Activated CD4-positive, alpha-beta T cell treated with anti-CD3 and anti-CD28 coated beads, Interleukin-2, amount 50 U/mL, for 24 hours (primary cell): ENCODE results near the gene CDK5R1.

Experiments
- DNase-seq, 2 donors: peaks; one replicate each; pipeline ENCODE4 v3.0.0-alpha.2; 2020; ENCODE audit warnings: low read depth in 1 of 2, low spot score in 1 of 2

CDK5R1 gene

GRCh38 chr17:32492264-32492589 is 5.4 kb downstream of the CDK5R1 start:
- DNase-seq = no peak

- DNase-seq = no peak
Measured at GRCh38 chr17:32492648-32493289, 6.0 kb downstream of the CDK5R1 start.

GRCh38 chr17:32493571-32493970 is 6.8 kb downstream of the CDK5R1 start:
- no peak for DNase-seq

DNA sequence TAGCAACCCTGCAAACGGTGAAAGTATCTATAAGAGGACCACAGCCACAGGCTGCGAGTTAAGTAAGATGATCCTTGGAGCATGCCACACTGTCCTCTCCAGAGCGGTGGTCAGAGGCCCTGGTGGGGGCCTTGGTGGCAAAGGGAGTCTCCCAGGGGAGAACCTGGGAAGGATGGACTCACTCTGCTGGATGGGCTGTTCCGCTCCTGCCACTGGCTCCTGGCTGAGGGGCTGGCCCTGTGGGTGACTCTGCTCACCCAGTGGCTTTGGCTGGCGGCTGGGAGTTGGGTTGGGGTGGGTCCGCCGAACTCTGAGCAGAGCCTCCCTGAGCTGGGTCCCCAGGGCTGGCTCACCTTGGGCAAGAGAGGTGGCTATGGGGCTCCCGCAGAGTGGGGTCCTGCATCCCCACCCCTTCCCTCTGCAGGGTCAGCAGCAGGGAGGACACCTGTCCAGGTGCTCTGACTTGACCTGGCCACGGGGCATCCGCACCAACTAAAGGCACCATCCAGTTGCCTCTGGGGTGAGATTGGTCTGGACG is 7.3 kb downstream of the CDK5R1 start:
- no peak for DNase-seq

DNA sequence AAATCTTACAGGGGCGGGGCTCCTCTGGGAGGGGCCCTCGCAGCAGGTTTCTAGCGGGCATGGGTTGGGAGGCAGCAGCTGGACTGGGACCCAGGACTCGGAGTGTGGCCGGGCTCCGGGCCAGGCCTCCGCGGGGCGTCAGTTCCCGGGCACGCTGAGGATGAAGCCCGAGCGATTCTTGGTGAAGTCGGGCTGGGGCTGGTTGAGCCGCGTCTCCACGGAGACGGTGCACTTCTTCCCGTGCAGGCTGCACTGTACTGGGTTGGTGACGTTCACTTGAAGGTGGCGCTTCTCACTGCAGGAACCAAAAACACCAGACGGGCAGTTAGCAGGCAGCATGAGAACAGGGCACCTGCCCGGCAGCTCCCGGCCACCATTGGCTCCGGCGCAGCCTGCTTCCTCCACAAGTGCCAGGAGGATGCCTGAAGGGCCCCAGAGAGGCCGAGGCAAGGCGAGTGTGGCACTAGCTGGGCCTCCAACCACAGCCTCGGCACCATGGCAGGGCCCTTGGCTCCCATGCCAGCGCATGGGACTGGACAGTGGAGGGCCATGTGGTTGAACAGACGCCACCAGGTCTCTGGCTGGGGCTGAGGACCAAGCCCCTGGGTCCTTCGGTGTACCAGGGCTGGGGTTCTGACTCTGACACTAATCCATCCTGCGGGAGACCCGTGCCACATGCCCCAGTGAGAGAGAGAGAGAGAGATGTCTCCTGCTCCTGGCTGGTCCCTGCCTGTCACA is 8.0 kb downstream of the CDK5R1 start:
- no peak for DNase-seq

DNA sequence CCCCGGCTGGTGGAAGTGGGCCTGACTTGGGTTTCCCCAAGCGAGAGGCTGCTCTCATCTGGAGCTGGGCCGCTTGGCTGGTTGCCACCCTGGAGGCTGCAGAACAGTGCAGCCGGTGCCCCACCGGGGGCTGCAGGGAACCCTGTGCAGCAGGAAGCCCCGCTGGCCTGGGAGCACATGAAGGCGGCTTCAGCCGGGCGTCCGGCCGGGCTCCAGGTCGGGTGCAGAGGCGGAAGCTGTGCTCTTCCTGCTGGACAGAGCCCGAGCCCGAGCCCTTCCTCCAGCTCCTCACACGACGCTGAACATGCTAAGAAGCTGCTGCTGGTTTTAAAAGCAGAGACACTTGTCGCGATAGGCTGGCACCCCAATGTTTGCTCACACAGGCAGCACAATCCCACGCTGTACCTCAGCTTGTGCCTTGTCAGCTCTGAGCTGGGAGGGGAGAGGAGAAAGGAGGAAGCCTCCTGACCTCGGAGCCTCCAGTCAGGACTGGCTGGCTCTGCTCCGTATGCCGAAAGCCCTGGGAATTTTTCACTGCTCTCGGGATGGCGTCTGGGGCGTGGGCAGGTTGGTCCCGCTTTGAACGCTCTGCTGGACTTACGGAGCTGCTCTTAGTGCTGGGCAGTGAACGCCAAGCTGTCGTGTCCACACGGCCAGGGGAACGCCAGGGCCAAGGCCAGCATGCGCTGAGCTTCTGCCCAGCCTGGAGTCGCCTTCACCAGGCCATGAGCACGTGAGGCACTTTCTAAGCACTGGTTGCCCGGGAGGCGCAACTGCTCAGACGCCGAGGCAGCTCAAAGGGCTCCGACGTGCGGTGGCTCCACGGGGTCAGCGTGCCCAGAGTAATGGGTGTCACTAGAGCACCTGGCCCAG is 8.8 kb downstream of the CDK5R1 start:
- DNase-seq = no peak

GRCh38 chr17:32496395-32497073 is 9.7 kb downstream of the CDK5R1 start:
- DNase-seq = no peak

GRCh38 chr17:32497431-32498205 is 10.8 kb downstream of the CDK5R1 start:
- DNase-seq = no peak

GRCh38 chr17:32498391-32498790 is 11.6 kb downstream of the CDK5R1 start:
- DNase-seq = no peak

GRCh38 chr17:32502013-32502412 is 15.2 kb downstream of the CDK5R1 start:
- DNase-seq = no peak

DNA sequence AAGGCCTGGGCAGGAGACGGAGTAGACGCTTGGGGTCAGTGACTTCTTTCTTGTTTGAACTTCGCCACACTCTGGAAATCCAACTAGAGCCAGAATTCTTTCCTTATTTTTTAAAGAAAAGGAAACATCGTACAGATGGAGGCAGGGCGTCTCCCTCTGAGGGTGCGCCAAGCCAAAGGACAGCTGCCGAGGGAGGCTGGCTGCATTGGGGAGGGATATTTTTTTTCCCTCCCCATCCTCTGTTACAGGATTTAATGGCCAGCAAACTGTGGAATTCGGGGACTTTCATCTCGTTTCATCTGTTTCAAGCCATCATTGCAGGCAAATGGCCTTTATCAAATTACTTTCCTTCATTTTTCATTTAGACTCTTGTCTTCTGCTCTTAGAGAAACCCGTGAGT is 15.9 kb downstream of the CDK5R1 start:
- no peak for DNase-seq

DNA sequence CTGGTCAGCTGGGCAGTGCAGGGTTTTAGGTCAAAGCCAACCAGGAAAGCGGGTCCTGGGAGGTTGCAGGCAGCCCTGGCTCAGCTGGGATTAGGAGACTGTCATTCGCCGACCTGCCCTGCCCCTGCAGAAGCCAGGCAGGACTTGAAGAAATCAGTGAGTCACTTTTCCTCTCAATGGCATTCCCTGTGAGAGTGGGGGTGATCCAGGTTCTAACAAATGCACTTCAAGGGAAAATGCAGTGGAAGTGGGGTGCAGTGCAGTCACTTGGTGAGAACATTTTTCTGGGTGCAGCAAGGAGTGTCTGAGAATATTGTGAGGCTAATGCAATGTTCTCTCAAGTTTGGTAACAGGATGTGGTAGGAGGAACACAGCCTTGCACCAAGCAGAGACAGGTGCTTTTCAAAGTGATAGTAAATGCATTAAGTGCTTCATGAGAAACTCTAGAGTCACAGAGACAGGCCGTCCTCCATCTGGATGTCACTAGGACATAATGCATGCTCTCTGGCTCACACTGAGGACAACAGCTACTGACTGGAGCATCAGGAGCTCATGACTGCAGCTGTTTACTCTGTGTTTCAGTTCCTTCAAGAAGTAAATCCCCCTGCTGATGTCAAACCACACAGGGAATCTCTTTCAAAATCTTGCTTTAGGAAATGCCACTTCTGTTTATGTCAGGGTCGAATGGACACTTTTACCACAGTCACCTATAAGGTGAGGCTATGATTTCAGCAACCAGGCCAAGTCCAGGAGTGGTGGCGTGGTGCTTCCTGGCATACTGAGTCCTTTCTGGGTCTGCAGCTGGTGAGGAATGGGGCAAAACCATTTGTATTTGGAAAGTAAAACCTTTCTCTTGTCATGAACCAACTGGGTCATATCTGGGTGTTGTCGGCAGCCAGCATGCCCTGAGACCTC is 16.7 kb downstream of the CDK5R1 start:
- DNase-seq = no peak

GRCh38 chr17:32504166-32504990 is 17.6 kb downstream of the CDK5R1 start:
- no peak for DNase-seq

DNA sequence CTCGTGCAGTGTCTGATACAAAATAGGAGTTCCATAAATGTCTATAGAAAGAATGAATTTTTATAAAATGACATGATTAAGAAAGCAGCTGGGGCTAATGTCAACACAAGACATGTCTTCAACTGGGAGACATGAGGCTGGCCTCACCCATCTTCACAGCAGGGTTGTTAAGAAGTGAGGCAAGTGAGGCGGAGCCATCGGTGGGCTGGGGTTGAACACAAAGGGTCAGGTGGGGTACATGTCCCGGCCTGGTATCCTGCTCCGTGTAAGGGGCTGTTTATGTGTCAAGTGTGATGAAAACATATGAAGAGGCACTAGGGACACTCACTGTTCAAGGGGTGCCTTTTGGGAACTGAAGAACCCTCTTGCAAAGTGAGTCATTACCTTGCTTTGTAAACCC is 22.1 kb downstream of the CDK5R1 start:
- DNase-seq = no peak

- DNase-seq = no peak
Measured at GRCh38 chr17:32510466-32510865, 23.7 kb downstream of the CDK5R1 start.

DNA sequence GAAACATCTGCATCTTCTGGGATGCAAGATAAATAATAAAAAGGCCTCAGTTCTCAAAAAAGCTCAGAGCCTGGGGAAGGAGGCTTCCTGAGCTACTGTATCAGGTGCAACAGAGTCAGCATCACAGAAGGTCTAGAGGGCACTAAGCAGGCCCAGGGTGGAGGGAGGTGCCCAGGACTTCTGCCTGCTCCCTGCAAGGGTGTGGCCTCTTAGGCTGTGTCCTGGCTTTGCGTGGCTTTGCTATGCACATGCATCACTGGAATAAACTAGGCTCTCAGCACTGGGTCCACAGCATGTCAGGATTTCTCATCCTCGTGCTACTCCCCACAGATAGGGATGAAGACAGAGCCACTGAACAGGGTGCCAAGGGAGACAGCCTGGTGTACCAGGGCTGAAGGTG is 25.5 kb downstream of the CDK5R1 start:
- DNase-seq = no peak

DNA sequence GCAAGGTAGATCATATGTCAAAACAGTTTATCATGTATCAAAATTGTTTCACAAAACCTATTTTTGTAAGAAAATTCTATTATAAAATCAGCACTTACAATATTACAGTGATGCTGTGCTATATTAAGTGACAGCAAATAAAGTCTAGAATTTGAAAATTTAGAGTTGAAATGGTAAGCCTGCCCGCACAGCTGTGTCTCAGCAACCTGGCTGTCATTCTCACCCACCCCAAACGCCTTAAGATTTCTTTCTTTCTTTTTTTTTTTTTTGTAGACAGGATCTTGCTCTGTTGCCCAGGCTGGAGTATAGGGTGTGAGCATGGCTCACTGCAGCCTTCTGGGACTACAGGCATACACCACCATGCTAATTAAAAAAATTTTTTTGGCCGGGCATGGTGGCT is 26.8 kb downstream of the CDK5R1 start:
- DNase-seq = no peak

DNA sequence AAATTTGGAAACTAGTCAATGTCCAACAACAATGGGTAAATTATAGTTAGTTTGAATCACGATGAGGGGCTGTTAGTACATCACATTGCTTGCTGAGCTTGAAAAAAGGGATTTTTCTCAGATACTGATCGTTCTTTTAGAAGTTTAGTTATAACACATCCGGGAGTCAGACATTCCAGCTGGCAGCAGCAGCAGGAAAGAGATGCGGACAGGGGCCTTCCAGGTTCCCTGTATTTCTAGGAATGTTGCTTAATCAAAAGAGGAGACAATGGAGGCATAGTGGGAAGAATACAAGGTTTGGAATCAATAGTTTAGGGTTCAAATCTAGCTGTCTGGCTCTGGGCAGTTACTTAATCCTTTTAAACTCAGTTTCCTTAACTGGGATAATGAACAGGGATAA is 27.8 kb downstream of the CDK5R1 start:
- no peak for DNase-seq
